H1 (cell line): ENCODE results near the gene DNER. TPM values are rescaled to one million over a fixed set of nuclear protein-coding genes. Genes with fewer than 3 reads are reported as not detected.

ENCODE experiments used
- CTCF ChIA-PET: fragments of 300-600 bp; sonication (Branson Sonifier 250); formaldehyde crosslinking; loops from one replicate; lab custom pipeline; 2021; ENCODE audit not compliant: partially characterized antibody; lab: Charles Lee
- POLR2A ChIA-PET: fragments of 300-600 bp; sonication (Branson Sonifier 250); formaldehyde crosslinking; loops from one replicate; lab custom pipeline; 2021; ENCODE audit warnings: inconsistent platforms; ENCODE audit not compliant: partially characterized antibody; lab: Charles Lee
- DNase-seq, 2 experiments: peaks; one replicate each; pipeline versions ENCODE4 v3.0.0 to v3.0.0-alpha.2; 2010 to 2022; ENCODE audit warnings: low spot score in 2 of 2, low read depth in 1 of 2, mixed read lengths in 1 of 2
- FAIRE-seq: peaks from 2 replicates; lab custom pipeline; 2011; peaks lifted over from hg19 to GRCh38; lab: Jason Lieb, UNC
- H2AFZ ChIP-seq: 2 replicates; pipeline ENCODE4 v1.8.1; 2012; ENCODE audit warnings: low read length, inconsistent platforms
- H2AK5ac ChIP-seq: 2 replicates; pipeline ENCODE4 v1.6.1; 2013; ENCODE audit warnings: low read depth, low read length
- H2BK120ac ChIP-seq: replicated peaks from 2 replicates; pipeline ENCODE3; 2013; ENCODE audit warnings: low read depth, low read length, inconsistent platforms
- H2BK12ac ChIP-seq: 2 replicates; pipeline ENCODE4 v1.6.1; 2013; ENCODE audit warnings: low read depth, low read length
- H2BK15ac ChIP-seq: 2 replicates; pipeline ENCODE4 v1.6.1; 2013; ENCODE audit warnings: low read length
- H2BK20ac ChIP-seq: 2 replicates; pipeline ENCODE4 v1.6.1; 2013; ENCODE audit warnings: low read length
- H2BK5ac ChIP-seq: 2 replicates; pipeline ENCODE4 v1.6.1; 2013; ENCODE audit warnings: low read depth, low read length
- H3K14ac ChIP-seq: 2 replicates; pipeline ENCODE4 v1.6.1; 2013; ENCODE audit warnings: inconsistent platforms; ENCODE audit not compliant: insufficient read length
- H3K18ac ChIP-seq: 2 replicates; pipeline ENCODE4 v1.6.1; 2013; ENCODE audit warnings: low read length; ENCODE audit errors: extremely low read depth
- H3K23ac ChIP-seq: 2 replicates; pipeline ENCODE4 v1.6.1; 2013; ENCODE audit warnings: inconsistent platforms; ENCODE audit not compliant: insufficient read length
- H3K23me2 ChIP-seq: 2 replicates; pipeline ENCODE4 v1.6.1; 2013; ENCODE audit warnings: low read depth, low read length
- H3K27ac ChIP-seq: 2 replicates; pipeline ENCODE4 v1.6.1; 2011; ENCODE audit warnings: low read depth, low read length, inconsistent platforms
- H3K27me3 ChIP-seq, 4 experiments: replicated peaks in 1 of 4; 1 replicate in 1 of 4; 2 replicates in 3 of 4; pipeline versions ENCODE4 v1.6.1 to v1.8.1; 2011 to 2013; ENCODE audit warnings: low read length in 3 of 4, mild to moderate bottlenecking in 3 of 4, inconsistent platforms in 2 of 4, mixed read lengths in 2 of 4, moderate library complexity in 1 of 4; ENCODE audit not compliant: control insufficient read depth in 3 of 4, insufficient read depth in 3 of 4; ENCODE audit errors: extremely low read depth in 1 of 4
- H3K36me3 ChIP-seq, 4 experiments: 2 replicates each; pipeline versions ENCODE4 v1.6.1 to v1.8.1; 2011 to 2013; ENCODE audit warnings: mild to moderate bottlenecking in 4 of 4, low read length in 3 of 4, moderate library complexity in 2 of 4, control low read depth in 1 of 4, inconsistent platforms in 1 of 4; ENCODE audit not compliant: insufficient read depth in 4 of 4, control insufficient read depth in 2 of 4
- H3K4ac ChIP-seq: replicated peaks from 2 replicates; pipeline ENCODE3; 2013; ENCODE audit warnings: low read length, low read depth, mixed read lengths, inconsistent platforms; ENCODE audit not compliant: insufficient read length
- H3K4me1 ChIP-seq, 4 experiments: replicated peaks in 1 of 4; 1 replicate in 1 of 4; 2 replicates in 3 of 4; pipeline versions ENCODE4 v1.6.1 to v1.8.1; 2011 to 2013; ENCODE audit warnings: low read length in 3 of 4, inconsistent platforms in 2 of 4, mixed read lengths in 1 of 4; ENCODE audit not compliant: insufficient read depth in 4 of 4, control insufficient read depth in 3 of 4
- H3K4me2 ChIP-seq, 2 experiments: 2 replicates each; pipeline versions ENCODE4 v1.6.1 to v1.8.1; 2011 to 2013; ENCODE audit warnings: low read depth in 2 of 2, low read length in 2 of 2, control low read depth in 1 of 2, inconsistent platforms in 1 of 2, mild to moderate bottlenecking in 1 of 2; ENCODE audit not compliant: insufficient read depth in 1 of 2
- H3K4me3 ChIP-seq, 4 experiments: fragments of 200-600, 300-600 bp in 1 of 4; sonication (generic), shearing (Covaris generic), sonication (Bioruptor Twin) in 1 of 4; 2 replicates each; pipeline versions ENCODE4 v1.5.1 to v1.8.1; 2011 to 2016; ENCODE audit warnings: low read length in 4 of 4, low read depth in 3 of 4, control low read depth in 2 of 4, inconsistent platforms in 2 of 4, mild to moderate bottlenecking in 2 of 4, mixed read lengths in 1 of 4, moderate library complexity in 1 of 4; ENCODE audit not compliant: insufficient read depth in 2 of 4; ENCODE audit errors: extremely low read depth in 1 of 4
- H3K56ac ChIP-seq: replicated peaks from 2 replicates; pipeline ENCODE3; 2013; ENCODE audit warnings: low read depth, mild to moderate bottlenecking, mixed read lengths, low read length, inconsistent platforms; ENCODE audit not compliant: insufficient read length
- H3K79me1 ChIP-seq: 2 replicates; pipeline ENCODE4 v1.6.1; 2013; ENCODE audit warnings: low read depth, low read length, control low read depth
- H3K79me2 ChIP-seq, 2 experiments: 2 replicates each; pipeline versions ENCODE4 v1.6.1 to v1.8.1; 2012 to 2013; ENCODE audit warnings: low read length in 2 of 2, mild to moderate bottlenecking in 2 of 2, inconsistent platforms in 1 of 2; ENCODE audit not compliant: insufficient read depth in 2 of 2, control insufficient read depth in 1 of 2
- H3K9ac ChIP-seq, 4 experiments: replicated peaks in 1 of 4; 1 replicate in 1 of 4; 2 replicates in 3 of 4; pipeline versions ENCODE4 v1.6.1 to v1.8.1; 2011 to 2013; ENCODE audit warnings: low read depth in 3 of 4, low read length in 3 of 4, control low read depth in 2 of 4, mild to moderate bottlenecking in 2 of 4, moderate library complexity in 2 of 4, inconsistent platforms in 1 of 4; ENCODE audit errors: extremely low read depth in 1 of 4
- H3K9me3 ChIP-seq, 2 experiments: 2 replicates each; pipeline versions ENCODE4 v1.6.1 to v1.8.1; 2012 to 2013; ENCODE audit warnings: mild to moderate bottlenecking in 2 of 2, moderate library complexity in 2 of 2, control low read depth in 1 of 2, inconsistent platforms in 1 of 2, low read depth in 1 of 2, low read length in 1 of 2, mixed read lengths in 1 of 2; ENCODE audit not compliant: insufficient read depth in 2 of 2
- H4K20me1 ChIP-seq, 2 experiments: replicated peaks in 1 of 2; 2 replicates each; pipeline versions ENCODE3 to v1.8.1; 2011 to 2013; ENCODE audit warnings: inconsistent platforms in 2 of 2, low read length in 2 of 2, mild to moderate bottlenecking in 1 of 2; ENCODE audit not compliant: insufficient read depth in 2 of 2, control insufficient read depth in 1 of 2
- H4K5ac ChIP-seq: 2 replicates; pipeline ENCODE4 v1.6.1; 2013; ENCODE audit warnings: low read length, low read depth, mixed read lengths, inconsistent platforms; ENCODE audit not compliant: insufficient read length
- H4K8ac ChIP-seq: 2 replicates; pipeline ENCODE4 v1.8.0; 2013; ENCODE audit warnings: mild to moderate bottlenecking, moderate library complexity, low read length, inconsistent platforms; ENCODE audit not compliant: insufficient read depth; ENCODE audit errors: extremely low read depth
- H4K91ac ChIP-seq: replicated peaks from 2 replicates; pipeline ENCODE3; 2013; ENCODE audit warnings: low read length, mixed read lengths, inconsistent platforms; ENCODE audit not compliant: insufficient read length
- ASH2L ChIP-seq: fragments of 200-600, 300-600 bp; sonication (generic); IDR thresholded peaks from one replicate; pipeline ENCODE4 v1.7.1; 2017; ENCODE audit warnings: low read length
- BRCA1 ChIP-seq: IDR thresholded peaks from 2 replicates; pipeline ENCODE4 v1.6.1; 2012; ENCODE audit warnings: low read depth, low read length, improper control_type of control experiment
- CHD1 ChIP-seq: IDR thresholded peaks from 2 replicates; pipeline ENCODE4 v1.6.1; 2012; ENCODE audit warnings: low read depth, low read length, improper control_type of control experiment
- FOSL1 ChIP-seq: IDR thresholded peaks from 2 replicates; pipeline ENCODE4 v1.6.1; 2011; ENCODE audit warnings: mild to moderate bottlenecking, low read depth, low read length, moderate library complexity; ENCODE audit not compliant: insufficient read depth
- GTF2F1 ChIP-seq: IDR thresholded peaks from 2 replicates; pipeline ENCODE4 v1.6.1; 2012; ENCODE audit warnings: low read depth, low read length, improper control_type of control experiment, borderline replicate concordance
- KDM1A ChIP-seq: fragments of 200-600, 300-600 bp; sonication (generic); IDR thresholded peaks from 2 replicates; pipeline ENCODE4 v1.7.1; 2016; ENCODE audit warnings: mild to moderate bottlenecking, low read length, borderline replicate concordance
- KDM4A ChIP-seq: IDR thresholded peaks from one replicate; pipeline ENCODE4 v1.7.1; 2012; ENCODE audit warnings: low read depth, mild to moderate bottlenecking, moderate library complexity, low read length, inconsistent platforms; ENCODE audit not compliant: severe bottlenecking
- RFX5 ChIP-seq: IDR thresholded peaks from 2 replicates; pipeline ENCODE4 v1.6.1; 2011; ENCODE audit warnings: low read depth, low read length, improper control_type of control experiment, borderline replicate concordance
- SIN3A ChIP-seq, 2 experiments: IDR thresholded peaks in 1 of 2; conservative IDR thresholded peaks in 1 of 2; 2 replicates each; pipeline ENCODE4 v1.6.1; 2011 to 2012; ENCODE audit warnings: low read length in 2 of 2, improper control_type of control experiment in 1 of 2, low read depth in 1 of 2, mild to moderate bottlenecking in 1 of 2
- TAF7 ChIP-seq: optimal IDR thresholded peaks from 2 replicates; pipeline ENCODE3; 2011; ENCODE audit warnings: low read depth, mild to moderate bottlenecking, inconsistent platforms, low read length, moderate library complexity, borderline replicate concordance
- TBP ChIP-seq: IDR thresholded peaks from 2 replicates; pipeline ENCODE4 v1.6.1; 2011; ENCODE audit warnings: low read depth, low read length, improper control_type of control experiment
- YY1 ChIP-seq: IDR thresholded peaks from 2 replicates; pipeline ENCODE4 v1.6.1; 2011; ENCODE audit warnings: low read depth, mild to moderate bottlenecking, low read length
- WGBS, 2 experiments: shearing (Covaris generic) in 1 of 2; methylation state at CpG; one replicate each; pipeline versions ENCODE4 v1.1.6 to v1.1.7; 2013 to 2015; ENCODE audit warnings: low lambda C conversion rate in 2 of 2, mixed read lengths in 2 of 2, inconsistent platforms in 1 of 2, low coverage in 1 of 2, missing lambda C conversion rate in 1 of 2; ENCODE audit not compliant: insufficient replicate concordance in 2 of 2, insufficient coverage in 1 of 2, insufficient read length in 1 of 2; ENCODE audit errors: extremely low coverage in 1 of 2, missing lambda C conversion rate in 1 of 2; 5-methylcytosine and 5-hydroxymethylcytosine counted together
- polyA plus RNA-seq, 7 experiments: library from polyadenylated mRNA; depleted of rRNA in 3 of 7; stranded (reverse) in 5 of 7; unstranded in 2 of 7; fragments of >200 nt in 5 of 7; fragments of 200-250 nt in 2 of 7; gene quantifications; 1 replicate in 5 of 7; 2 replicates in 1 of 7; 4 replicates in 1 of 7; pipeline versions ENCODE4 v1.2.1 to v1.2.3, GENCODE V29; 2011 to 2013; ENCODE audit warnings: missing spikeins in 2 of 7, mixed read lengths in 2 of 7
- total RNA-seq: library from RNA; stranded (reverse); fragmentation: NEBNext Ultra II Directional; extraction: Animal tissue kit (Norgen Biotek cat#: 25700); gene quantifications from 2 replicates; pipeline ENCODE4 v1.2.1, GENCODE V29; 2021
- TF ChIP-seq, protein P1 (sequence below): IDR thresholded peaks from 2 replicates; pipeline ENCODE4 v1.6.1; 2011; ENCODE audit warnings: low read length, improper control_type of control experiment

DNER gene
- total and polyA plus RNA-seq, 2 of the 8 experiments (the other 6 are each of a cell fraction or from before 2014, with no cell fraction given) = 6.8 to 16.3 TPM

DNA sequence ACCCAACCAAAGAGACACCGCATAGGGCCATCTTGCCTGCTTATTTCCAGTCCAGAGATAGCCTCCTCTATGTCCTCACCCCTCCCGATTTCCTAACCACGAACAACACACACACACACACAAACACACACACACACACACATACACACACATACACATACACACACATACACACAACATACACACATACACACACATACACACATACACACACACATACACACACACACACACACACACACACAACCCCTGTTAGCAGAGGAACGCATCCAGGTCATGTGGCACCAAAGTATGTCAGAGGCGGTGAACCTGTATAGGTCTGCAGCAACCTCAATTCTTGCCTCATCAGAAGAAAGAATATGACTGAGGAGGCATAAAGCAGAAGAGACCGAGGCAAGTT lies 18.5 kb upstream of the DNER start:
- Histone ChIP-seq H3K14ac (no peak overlapping the region), H2BK120ac (no peak overlapping the region), H3K4me3 (no peak overlapping the region), H3K27ac (no peak overlapping the region), H3K4me1 (peaks cover 4 to 12% (median 8%) of the 10 kb centered on the region in 4 experiments), H2AFZ (no peak overlapping the region), H4K5ac (no peak overlapping the region), H3K79me1 (no peaks in the 10 kb centered on the region), H2BK15ac (peak overlapping the region; percentile 55; the same call in 1 of the 2 replicates), H3K56ac (no peak overlapping the region), H3K9me3 (peaks cover 9 to 11% of the 10 kb centered on the region in 2 experiments; a peak in 3 of 4 replicates), H3K23me2 (peaks cover 4% of the 10 kb centered on the region; the same call in 1 of the 2 replicates), H4K8ac (no peak overlapping the region), H2BK20ac (peak overlapping the region; percentile 100), H3K18ac (peak overlapping the region; percentile 39; the same call in 1 of the 2 replicates), H3K4me2 (no peak overlapping the region; a peak in 1 of 4 replicates), H3K36me3 (no peaks in the 10 kb centered on the region), H3K27me3 (0 out of 7 replicates have a peak, but pooled peaks cover 0 to 2% (median 0%) of the 10 kb centered on the region in 4 experiments), H4K91ac (peak overlapping the region; percentile 22), H2BK12ac (peak overlapping the region; percentile 99), H2AK5ac (peak overlapping the region; percentile 99), H3K4ac (no peak overlapping the region), H4K20me1 (no peaks in the 10 kb centered on the region), H2BK5ac (peak overlapping the region; percentile 88), H3K9ac (no peak overlapping the region), H3K79me2 (no peaks in the 10 kb centered on the region), H3K23ac (no peak overlapping the region)
- WGBS, 2 experiments = 90% methylated on average over 6 of the region's 6 CpGs; no CpG with 5 or more reads in 1 of the 2 experiments
- DNase-seq (no peak), FAIRE-seq (no peak)
- ChIA-PET POLR2A (no interaction called here), CTCF (no interaction called here)
- TF ChIP-seq ASH2L = no peak
- no peak for TF ChIP-seq RFX5
- TF ChIP-seq SIN3A (conservative IDR thresholded peaks at IDR 0.05 in 1 of 2, IDR thresholded peaks at IDR 0.05 in 1 of 2; ENCODE audit: low read depth in 1 of 2, low read length in 2 of 2) = no peak
- TF ChIP-seq, protein P1, sequence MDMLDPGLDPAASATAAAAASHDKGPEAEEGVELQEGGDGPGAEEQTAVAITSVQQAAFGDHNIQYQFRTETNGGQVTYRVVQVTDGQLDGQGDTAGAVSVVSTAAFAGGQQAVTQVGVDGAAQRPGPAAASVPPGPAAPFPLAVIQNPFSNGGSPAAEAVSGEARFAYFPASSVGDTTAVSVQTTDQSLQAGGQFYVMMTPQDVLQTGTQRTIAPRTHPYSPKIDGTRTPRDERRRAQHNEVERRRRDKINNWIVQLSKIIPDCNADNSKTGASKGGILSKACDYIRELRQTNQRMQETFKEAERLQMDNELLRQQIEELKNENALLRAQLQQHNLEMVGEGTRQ = no peak
- TF ChIP-seq GTF2F1 = no peak
- TF ChIP-seq KDM1A = no peak
- no peak for TF ChIP-seq CHD1
- no peak for TF ChIP-seq FOSL1
- no peak for TF ChIP-seq TAF7
- no peak for TF ChIP-seq BRCA1
- TF ChIP-seq YY1 = no peak
- no peak for TF ChIP-seq KDM4A
- TF ChIP-seq TBP = no peak
